Uterus (tissue), 4 donors: ENCODE data around the gene SLC27A1. TPM values are rescaled to one million over a fixed set of nuclear protein-coding genes. Genes with fewer than 3 reads are reported as not detected.
"Not testable (repeated sequence)": the region's sequence is repeated elsewhere in the genome, so short reads cannot be mapped to it uniquely, and the experiment has no call there.

Source experiments
- DNase-seq, 2 donors: peaks; one replicate each; pipeline ENCODE4 v3.0.0-alpha.2; 2019 to 2020
- H3K27ac ChIP-seq, 2 donors: fragments of 200-600 bp; sonication (generic); 1 replicate in 1 of 2; 2 replicates in 1 of 2; pipeline ENCODE4 v1.5.1; 2016 to 2018
- H3K27me3 ChIP-seq, 2 donors: fragments of 200-600 bp; sonication (generic); one replicate each; pipeline ENCODE4 v1.5.1; 2018 to 2019; ENCODE audit warnings: control low read depth in 1 of 2
- H3K36me3 ChIP-seq, 2 donors: fragments of 200-600 bp; sonication (generic); one replicate each; pipeline ENCODE4 v1.5.1; 2019; ENCODE audit warnings: control low read depth in 1 of 2
- H3K4me1 ChIP-seq, 2 donors: fragments of 200-600 bp; sonication (generic); one replicate each; pipeline ENCODE4 v1.5.1; 2018 to 2019; ENCODE audit warnings: control low read depth in 1 of 2
- H3K4me3 ChIP-seq, 2 donors: fragments of 200-600 bp; sonication (generic); 1 replicate in 1 of 2; 2 replicates in 1 of 2; pipeline ENCODE4 v1.5.1; 2018 to 2019; ENCODE audit warnings: mild to moderate bottlenecking in 1 of 2
- H3K9me3 ChIP-seq, 2 donors: fragments of 200-600 bp; sonication (generic); one replicate each; pipeline ENCODE4 v1.5.1; 2019; ENCODE audit warnings: control low read depth in 1 of 2
- POLR2A ChIP-seq, 2 donors: fragments of 450-650 bp; IDR thresholded peaks; one replicate each; pipeline ENCODE4 v1.6.1; 2016; ENCODE audit warnings: antibody characterized with exemption in 2 of 2, mild to moderate bottlenecking in 1 of 2, moderate library complexity in 1 of 2
- intact Hi-C: fragments of 100-400 bp; cut with DNase I; formaldehyde crosslinking; loops from one replicate; pipeline ENCODE4 v1.15.1; 2023; ENCODE audit warnings: low total_unique reads
- total RNA-seq, 4 donors: library from RNA; depleted of rRNA in 3 of 4; stranded (reverse); fragments of >200 nt in 3 of 4; gene quantifications; one replicate each; pipeline versions ENCODE4 v1.1.0 to v1.2.4, GENCODE V29; 2014 to 2023
- TF ChIP-seq, protein P1 (sequence below), 4 experiments: fragments of 200-600 bp in 2 of 4; fragments of 450-650 bp in 2 of 4; sonication (generic) in 2 of 4; IDR thresholded peaks; one replicate each; pipeline ENCODE4 v1.5.1; 2016 to 2019; ENCODE audit warnings: antibody characterized with exemption in 4 of 4, mild to moderate bottlenecking in 2 of 4, moderate library complexity in 1 of 4
- donor health status: DM: yes; HTN: yes; CAD: no.

Gene SLC27A1
- total RNA-seq, 4 donors from 2014 or later, result 7.1 to 36.5 (median 26.9) TPM

DNA sequence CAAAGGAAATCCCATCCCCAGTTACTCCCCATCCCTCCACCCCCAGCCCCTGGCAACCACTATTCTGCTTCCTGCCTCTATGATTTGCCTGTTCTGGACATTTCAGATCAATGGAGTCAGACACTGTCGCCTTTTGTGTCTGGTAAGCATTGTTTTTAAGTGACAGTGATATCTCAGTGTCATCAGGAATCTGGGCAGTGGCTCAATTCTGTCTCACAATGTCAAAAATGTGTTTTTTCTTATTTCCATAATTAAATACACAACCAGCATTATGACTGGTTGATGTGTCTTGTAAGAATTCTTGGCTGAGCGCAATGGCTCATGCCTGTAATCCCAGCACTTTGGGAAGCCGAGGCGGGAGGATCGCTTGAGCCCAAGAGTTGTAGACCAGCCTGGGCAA, 21.0 kb downstream of the SLC27A1 start:
- Histone ChIP-seq H3K27ac (no peak overlapping the region), H3K4me3 (no peak overlapping the region), H3K4me1 (no peaks in the 10 kb centered on the region), H3K27me3 (no peaks in the 10 kb centered on the region), H3K9me3 (no peaks in the 10 kb centered on the region), H3K36me3 (no peaks in the 10 kb centered on the region)
- no peak for DNase-seq
- TF ChIP-seq, protein P1, sequence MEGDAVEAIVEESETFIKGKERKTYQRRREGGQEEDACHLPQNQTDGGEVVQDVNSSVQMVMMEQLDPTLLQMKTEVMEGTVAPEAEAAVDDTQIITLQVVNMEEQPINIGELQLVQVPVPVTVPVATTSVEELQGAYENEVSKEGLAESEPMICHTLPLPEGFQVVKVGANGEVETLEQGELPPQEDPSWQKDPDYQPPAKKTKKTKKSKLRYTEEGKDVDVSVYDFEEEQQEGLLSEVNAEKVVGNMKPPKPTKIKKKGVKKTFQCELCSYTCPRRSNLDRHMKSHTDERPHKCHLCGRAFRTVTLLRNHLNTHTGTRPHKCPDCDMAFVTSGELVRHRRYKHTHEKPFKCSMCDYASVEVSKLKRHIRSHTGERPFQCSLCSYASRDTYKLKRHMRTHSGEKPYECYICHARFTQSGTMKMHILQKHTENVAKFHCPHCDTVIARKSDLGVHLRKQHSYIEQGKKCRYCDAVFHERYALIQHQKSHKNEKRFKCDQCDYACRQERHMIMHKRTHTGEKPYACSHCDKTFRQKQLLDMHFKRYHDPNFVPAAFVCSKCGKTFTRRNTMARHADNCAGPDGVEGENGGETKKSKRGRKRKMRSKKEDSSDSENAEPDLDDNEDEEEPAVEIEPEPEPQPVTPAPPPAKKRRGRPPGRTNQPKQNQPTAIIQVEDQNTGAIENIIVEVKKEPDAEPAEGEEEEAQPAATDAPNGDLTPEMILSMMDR (IDR thresholded peaks at IDR 0.05), result no peak
- TF ChIP-seq POLR2A (IDR thresholded peaks at IDR 0.05), result no peak
- intact Hi-C loops, result no loop called here

DNA sequence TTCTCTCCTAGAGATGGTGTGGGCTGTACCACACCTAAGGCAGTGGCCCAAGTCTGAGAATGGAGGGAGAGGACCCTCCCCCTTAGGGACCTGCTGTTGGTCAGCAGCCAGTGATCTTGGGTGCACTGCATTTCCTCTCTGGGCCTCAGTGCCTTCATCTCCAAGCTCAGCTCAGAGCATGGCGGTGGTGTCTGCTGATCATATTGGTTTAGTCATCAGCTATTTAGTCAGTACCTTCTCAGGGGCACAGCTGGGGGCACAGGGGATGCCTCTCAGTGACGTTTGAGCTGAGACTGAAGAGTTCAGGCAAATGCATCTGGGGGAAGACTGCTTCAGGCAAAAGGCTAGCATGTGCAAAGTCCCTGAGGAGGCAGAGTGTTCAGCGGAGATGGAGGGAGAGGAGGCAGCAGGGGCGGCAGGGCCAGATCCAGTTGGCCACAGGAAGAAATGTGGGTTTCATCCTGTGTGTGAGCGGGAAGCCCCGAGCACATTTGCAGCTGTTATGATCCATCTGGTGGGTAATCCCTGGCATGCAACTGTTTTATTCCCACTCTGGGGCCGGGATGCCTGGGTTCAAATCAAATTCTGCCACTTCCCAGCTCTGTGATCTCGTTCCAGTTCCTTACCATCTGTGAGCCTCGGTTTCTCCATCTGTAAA, 25.4 kb downstream of the SLC27A1 start:
- no peak for DNase-seq
- TF ChIP-seq, protein P1 (IDR thresholded peaks at IDR 0.05), result no peak
- no peak for TF ChIP-seq POLR2A (IDR thresholded peaks at IDR 0.05)
- H3K4me3 ChIP-seq, result no peak overlapping the region
- no peaks in the 10 kb centered on the region for H3K27me3 ChIP-seq
- H3K27ac ChIP-seq, result no peak overlapping the region
- intact Hi-C loops, result no loop called here
- H3K9me3 ChIP-seq, result no peaks in the 10 kb centered on the region
- no peaks in the 10 kb centered on the region for H3K36me3 ChIP-seq
- peaks cover 0 to 5% of the 10 kb centered on the region in 2 donors for H3K4me1 ChIP-seq

DNA sequence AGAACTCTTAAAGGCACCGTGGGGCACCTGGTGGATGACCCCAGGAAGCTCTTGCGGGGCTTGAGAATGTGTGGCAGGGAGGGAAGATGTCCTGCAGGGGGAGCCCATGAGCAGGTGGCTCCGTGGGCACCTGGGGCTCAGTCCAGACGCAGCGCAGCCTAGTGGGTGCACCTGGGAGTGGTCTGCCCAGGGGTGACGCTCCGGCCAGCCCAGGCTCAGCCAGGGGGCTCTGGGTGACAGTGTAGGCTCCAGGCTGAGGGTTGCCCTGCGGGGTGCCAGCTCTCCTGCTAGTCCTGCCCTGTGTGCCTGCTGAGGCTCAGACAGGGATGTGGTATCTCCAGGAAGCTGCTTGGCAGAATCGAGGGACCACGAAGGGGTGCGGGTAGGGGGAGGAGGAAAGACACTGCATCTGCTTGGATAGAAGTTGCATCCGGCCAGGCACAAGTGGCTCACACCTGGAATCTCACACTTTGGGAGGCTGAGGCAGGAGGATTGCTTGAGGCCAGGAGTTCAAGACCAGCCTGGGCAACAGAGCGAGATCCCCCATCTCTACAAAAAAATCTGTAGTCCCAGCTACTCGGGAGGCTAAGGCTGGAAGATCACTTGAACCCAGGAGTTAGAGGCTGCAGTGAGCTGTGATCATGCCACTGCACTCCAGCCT, 26.1 kb downstream of the SLC27A1 start:
- Histone ChIP-seq H3K9me3 (no peaks in the 10 kb centered on the region), H3K27ac (no peak overlapping the region), H3K36me3 (no peaks in the 10 kb centered on the region), H3K4me3 (no peak overlapping the region), H3K27me3 (no peaks in the 10 kb centered on the region), H3K4me1 (peaks cover 0 to 5% of the 10 kb centered on the region in 2 donors)
- intact Hi-C loops, result no loop called here
- DNase-seq, result peak; percentile 40 to 46
- TF ChIP-seq POLR2A (IDR thresholded peaks at IDR 0.05), result no peak
- TF ChIP-seq, protein P1 (IDR thresholded peaks at IDR 0.05), result peak; percentile 44 to 67 (median 62)

DNA sequence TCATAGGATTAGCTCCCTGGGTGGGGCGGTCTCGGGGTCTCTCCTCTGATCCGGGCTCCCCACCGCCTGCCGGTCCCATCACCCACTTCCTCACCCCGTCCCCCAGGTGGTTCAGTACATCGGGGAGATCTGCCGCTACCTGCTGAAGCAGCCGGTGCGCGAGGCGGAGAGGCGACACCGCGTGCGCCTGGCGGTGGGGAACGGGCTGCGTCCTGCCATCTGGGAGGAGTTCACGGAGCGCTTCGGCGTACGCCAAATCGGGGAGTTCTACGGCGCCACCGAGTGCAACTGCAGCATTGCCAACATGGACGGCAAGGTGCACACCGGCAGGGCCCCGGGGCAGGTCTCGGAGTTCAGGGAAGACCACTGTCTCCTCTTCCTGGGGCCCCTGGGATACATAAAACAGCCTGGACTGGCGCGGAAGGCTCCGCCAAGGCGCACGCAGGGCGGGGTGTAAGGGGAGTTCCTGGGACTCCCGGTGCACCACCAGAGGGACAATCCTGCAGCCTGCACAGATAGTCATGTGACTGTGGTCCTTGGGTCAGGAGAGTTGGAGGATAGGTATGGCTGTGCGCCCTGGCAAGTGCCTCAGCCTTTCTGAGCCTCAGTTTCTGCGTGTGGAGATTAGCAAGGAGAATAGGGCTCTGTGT, 26.9 kb downstream of the SLC27A1 start:
- no peak for TF ChIP-seq POLR2A (IDR thresholded peaks at IDR 0.05)
- TF ChIP-seq, protein P1 (IDR thresholded peaks at IDR 0.05), result no peak
- intact Hi-C loops, result no loop called here
- no peaks in the 10 kb centered on the region for H3K27me3 ChIP-seq
- H3K9me3 ChIP-seq, result no peaks in the 10 kb centered on the region
- H3K27ac ChIP-seq, result no peak overlapping the region
- peaks cover 0 to 5% of the 10 kb centered on the region in 2 donors for H3K4me1 ChIP-seq
- H3K4me3 ChIP-seq, result no peak overlapping the region
- H3K36me3 ChIP-seq, result no peaks in the 10 kb centered on the region
- DNase-seq, result no peak

DNA sequence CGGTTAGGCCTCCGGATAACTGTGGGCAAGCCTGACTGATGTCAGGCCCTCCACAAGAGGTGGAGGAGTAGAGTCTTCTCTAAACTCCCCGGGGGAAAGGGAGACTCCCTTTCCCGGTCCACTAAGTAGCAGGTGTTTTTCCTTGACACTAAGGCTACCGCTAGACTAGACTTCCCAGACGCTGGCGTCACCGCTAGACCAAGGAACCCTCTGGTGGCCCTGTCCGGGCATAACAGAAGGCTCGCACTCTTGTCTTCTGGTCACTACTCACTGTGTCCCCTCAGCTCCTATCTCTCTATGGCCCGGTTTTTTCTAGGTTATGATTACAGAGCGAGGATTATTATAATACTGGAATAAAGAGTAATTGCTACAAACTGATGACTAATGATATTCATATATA, 28.7 kb downstream of the SLC27A1 start:
- intact Hi-C loops, H3K4me1 ChIP-seq, H3K9me3 ChIP-seq, H3K27me3 ChIP-seq, DNase-seq, H3K4me3 ChIP-seq, H3K36me3 ChIP-seq: not testable (repeated sequence)
- peak overlapping the region; percentile 57 to 76 for H3K27ac ChIP-seq
